CD14-positive monocyte (primary cell): Measurements from ENCODE around the gene MARCHF7. TPM values are rescaled to one million over a fixed set of nuclear protein-coding genes. Genes with fewer than 3 reads are reported as not detected.
A peak's percentile ranks its signal among the peaks of the same experiment; 100 is the strongest.

Experiments
- DNase-seq, 3 donors: peaks; one replicate each; pipeline ENCODE4 v3.0.0-alpha.2; 2011 to 2022
- H2AFZ ChIP-seq: 2 replicates; pipeline ENCODE4 v1.6.0; 2012; ENCODE audit warnings: mild to moderate bottlenecking, low read depth, low read length, inconsistent platforms; ENCODE audit not compliant: insufficient read depth, poor library complexity, severe bottlenecking
- H3K27ac ChIP-seq, 2 donors: 1 replicate in 1 of 2; 2 replicates in 1 of 2; pipeline ENCODE4 v1.5.1; 2012 to 2013; ENCODE audit warnings: low read length in 2 of 2, control low read depth in 1 of 2, inconsistent platforms in 1 of 2, low read depth in 1 of 2, mild to moderate bottlenecking in 1 of 2
- H3K27me3 ChIP-seq, 2 donors: one replicate each; pipeline versions ENCODE4 v1.6.0 to v1.6.1; 2011 to 2013; ENCODE audit warnings: low read length in 2 of 2; ENCODE audit not compliant: control insufficient read depth in 2 of 2, insufficient read depth in 2 of 2
- H3K36me3 ChIP-seq, 2 donors: replicated peaks in 1 of 2; 1 replicate in 1 of 2; 2 replicates in 1 of 2; pipeline versions ENCODE4 v1.5.1 to v1.6.1; 2012 to 2013; ENCODE audit warnings: low read length in 2 of 2, control low read depth in 1 of 2, inconsistent platforms in 1 of 2, mild to moderate bottlenecking in 1 of 2; ENCODE audit not compliant: insufficient read depth in 2 of 2, control insufficient read depth in 1 of 2
- H3K4me1 ChIP-seq, 2 donors: 1 replicate in 1 of 2; 2 replicates in 1 of 2; pipeline versions ENCODE4 v1.5.1 to v1.6.1; 2012 to 2013; ENCODE audit warnings: low read length in 2 of 2, control low read depth in 1 of 2, inconsistent platforms in 1 of 2, mild to moderate bottlenecking in 1 of 2, moderate library complexity in 1 of 2; ENCODE audit not compliant: insufficient read depth in 2 of 2, control insufficient read depth in 1 of 2
- H3K4me2 ChIP-seq: replicated peaks from 2 replicates; pipeline ENCODE3; 2012; ENCODE audit warnings: low read length, moderate library complexity, mild to moderate bottlenecking; ENCODE audit not compliant: poor library complexity, severe bottlenecking; ENCODE audit errors: extremely low read depth
- H3K4me3 ChIP-seq, 3 experiments: fragments of 200-600 bp in 1 of 3; sonication (generic) in 1 of 3; replicated peaks in 1 of 3; 1 replicate in 2 of 3; 2 replicates in 1 of 3; pipeline ENCODE4 v1.5.1; 2011 to 2013; ENCODE audit warnings: low read length in 3 of 3, mild to moderate bottlenecking in 3 of 3, control low read depth in 2 of 3, low read depth in 2 of 3, inconsistent platforms in 1 of 3, moderate library complexity in 1 of 3
- H3K79me2 ChIP-seq: 2 replicates; pipeline ENCODE4 v1.6.0; 2012; ENCODE audit warnings: mild to moderate bottlenecking, control low read depth, inconsistent platforms, low read length, moderate library complexity; ENCODE audit not compliant: insufficient read depth
- H3K9ac ChIP-seq: 2 replicates; pipeline ENCODE4 v1.6.0; 2017; ENCODE audit warnings: low read length, mild to moderate bottlenecking; ENCODE audit not compliant: insufficient read depth, poor library complexity, severe bottlenecking
- H3K9me3 ChIP-seq, 2 donors: replicated peaks in 1 of 2; 1 replicate in 1 of 2; 2 replicates in 1 of 2; pipeline versions ENCODE4 v1.5.1 to v1.6.1; 2012 to 2013; ENCODE audit warnings: low read length in 2 of 2, control low read depth in 1 of 2; ENCODE audit not compliant: control insufficient read depth in 1 of 2, insufficient read depth in 1 of 2
- H4K20me1 ChIP-seq: 2 replicates; pipeline ENCODE4 v1.6.0; 2012; ENCODE audit warnings: mild to moderate bottlenecking, low read length, control low read depth, moderate library complexity; ENCODE audit not compliant: insufficient read depth
- H3K27ac Mint-ChIP-seq, 7 donors: one replicate each; pipeline ENCODE4 v1.8.0; 2020; ENCODE audit warnings: mild to moderate bottlenecking in 7 of 7, mixed read lengths in 7 of 7, moderate library complexity in 6 of 7, inconsistent platforms in 2 of 7
- H3K27me3 Mint-ChIP-seq, 3 donors: one replicate each; pipeline ENCODE4 v1.8.0; 2021 to 2022; ENCODE audit warnings: low read depth in 3 of 3, mild to moderate bottlenecking in 3 of 3, mixed read lengths in 3 of 3, moderate library complexity in 3 of 3, inconsistent platforms in 1 of 3
- H3K36me3 Mint-ChIP-seq, 2 donors: one replicate each; pipeline ENCODE4 v1.8.0; 2020; ENCODE audit warnings: mixed read lengths in 2 of 2, inconsistent platforms in 1 of 2, mild to moderate bottlenecking in 1 of 2
- H3K4me1 Mint-ChIP-seq: one replicate; pipeline ENCODE4 v1.8.0; 2020; ENCODE audit warnings: mild to moderate bottlenecking, mixed read lengths
- H3K4me3 Mint-ChIP-seq, 2 donors: one replicate each; pipeline ENCODE4 v1.8.0; 2020; ENCODE audit warnings: mild to moderate bottlenecking in 2 of 2, mixed read lengths in 2 of 2, moderate library complexity in 1 of 2
- H3K9me3 Mint-ChIP-seq, 7 donors: one replicate each; pipeline ENCODE4 v1.8.0; 2020 to 2022; ENCODE audit warnings: mixed read lengths in 7 of 7, mild to moderate bottlenecking in 6 of 7, moderate library complexity in 6 of 7, inconsistent platforms in 2 of 7
- CTCF ChIP-seq: fragments of 200-600 bp; IDR thresholded peaks from one replicate; pipeline ENCODE4 v1.8.0; 2022; ENCODE audit warnings: antibody characterized with exemption, mild to moderate bottlenecking
- WGBS: methylation state at CpG from one replicate; pipeline ENCODE4 v1.1.5; 2013; ENCODE audit warnings: missing lambda C conversion rate; ENCODE audit not compliant: insufficient coverage; 5-methylcytosine and 5-hydroxymethylcytosine counted together
- intact Hi-C, 2 donors: fragments of 100-400 bp; cut with micrococcal nuclease; formaldehyde crosslinking; loops; one replicate each; pipeline versions ENCODE4 v1.15.0 to v1.15.1; 2023
- polyA plus RNA-seq, 3 donors: library from polyadenylated mRNA; depleted of rRNA in 1 of 3; unstranded in 2 of 3; stranded (reverse) in 1 of 3; fragments of 300-500 nt in 2 of 3; fragments of >200 nt in 1 of 3; fragmentation: Illumina TruSeq in 2 of 3; gene quantifications; 1 replicate in 2 of 3; 2 replicates in 1 of 3; pipeline ENCODE4 v1.2.3, GENCODE V29; 2012 to 2021

Gene MARCHF7
- polyA plus RNA-seq, 3 donors, result 46.7 to 124 (median 102) TPM

- no peaks in the 10 kb centered on the region for H3K9me3 ChIP-seq
- WGBS, result under 1% methylated on average over 29 of the region's 32 CpGs
- H3K36me3 ChIP-seq, result peaks cover 12 to 35% of the 10 kb centered on the region in 2 donors
- H4K20me1 ChIP-seq, result peaks cover 44% of the 10 kb centered on the region
- no peaks in the 10 kb centered on the region for H3K27me3 Mint-ChIP-seq
- no peaks in the 10 kb centered on the region for H3K27me3 ChIP-seq
- peak overlapping the region; percentile 94 to 98 for H3K4me3 Mint-ChIP-seq
- peak overlapping the region; percentile 94 to 97 for H3K27ac ChIP-seq
- H3K4me1 ChIP-seq, result peaks cover 23 to 44% of the 10 kb centered on the region in 2 donors
- peak overlapping the region; percentile 99 to 100 (median 99) for H3K27ac Mint-ChIP-seq
- peaks cover 0 to 2% (median 0%) of the 10 kb centered on the region in 7 donors for H3K9me3 Mint-ChIP-seq
- peaks cover 50% of the 10 kb centered on the region for H3K4me1 Mint-ChIP-seq
- TF ChIP-seq CTCF, result no peak
- H3K79me2 ChIP-seq, result peaks cover 77% of the 10 kb centered on the region
- peak overlapping the region; percentile 96 for H3K9ac ChIP-seq
- peak overlapping the region; percentile 89 to 95 (median 95) for H3K4me3 ChIP-seq
- DNase-seq, result peak; percentile 15 to 35 (median 18)
- H3K4me2 ChIP-seq, result peak overlapping the region; percentile 74
- intact Hi-C loops, result loop anchor here (10.0 kb wide), 2 partner anchors 78 to 88 kb away; no protein-coding TSS in a partner anchor
- H3K36me3 Mint-ChIP-seq, result peaks cover 36 to 38% of the 10 kb centered on the region in 2 donors
- peak overlapping the region; percentile 87 for H2AFZ ChIP-seq
Observed at GRCh38 chr2:159712929-159713420, 669 bp downstream of the MARCHF7 start.

DNA sequence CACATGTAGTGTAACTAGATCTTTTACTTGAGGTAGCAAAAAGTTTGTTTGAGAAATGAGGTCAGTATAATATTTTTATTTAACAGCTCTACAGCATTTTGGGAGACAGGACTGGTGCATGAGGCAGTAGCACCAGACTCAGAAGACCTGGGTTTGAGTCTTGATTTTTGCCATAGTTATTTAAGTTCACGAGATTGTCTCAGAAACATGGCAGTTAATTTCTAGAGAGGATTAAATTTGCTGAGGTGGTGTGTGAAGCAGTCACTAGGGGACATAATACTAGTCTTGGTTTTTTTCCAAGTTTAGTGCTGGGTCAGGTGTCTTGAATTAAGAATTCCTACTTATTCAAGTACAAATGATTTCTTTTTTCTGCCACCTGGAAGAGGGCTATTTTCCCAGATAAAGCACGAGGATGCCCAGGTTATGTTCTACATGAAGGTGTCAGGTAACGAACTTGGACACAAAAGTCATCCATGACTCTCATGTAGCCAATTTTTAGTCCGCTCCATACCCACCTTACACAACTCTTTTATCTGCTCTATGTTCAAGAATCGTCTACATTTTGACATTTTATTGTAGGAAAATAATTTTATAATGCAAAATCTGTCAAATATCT is 1.4 kb downstream of the MARCHF7 start:
- peaks cover 16 to 41% of the 10 kb centered on the region in 2 donors for H3K36me3 ChIP-seq
- TF ChIP-seq CTCF, result no peak
- no peaks in the 10 kb centered on the region for H3K27me3 ChIP-seq
- H3K4me2 ChIP-seq, result peak overlapping the region; percentile 74
- H3K9me3 ChIP-seq, result no peaks in the 10 kb centered on the region
- no peaks in the 10 kb centered on the region for H3K27me3 Mint-ChIP-seq
- peak overlapping the region in 1 of 2 donors; percentile 94 for H3K27ac ChIP-seq
- peaks cover 23 to 44% of the 10 kb centered on the region in 2 donors for H3K4me1 ChIP-seq
- H3K9ac ChIP-seq, result peak overlapping the region; percentile 96
- peaks cover 50% of the 10 kb centered on the region for H3K4me1 Mint-ChIP-seq
- H3K4me3 ChIP-seq, result peak overlapping the region; percentile 89 to 95 (median 95)
- no CpG with 5 or more reads among the region's 5 CpGs for WGBS
- DNase-seq, result no peak
- intact Hi-C loops, result loop anchor here (10.0 kb wide), 2 partner anchors 79 to 89 kb away; no protein-coding TSS in a partner anchor
- H3K4me3 Mint-ChIP-seq, result peak overlapping the region; percentile 94 to 98
- peaks cover 0 to 2% (median 0%) of the 10 kb centered on the region in 7 donors for H3K9me3 Mint-ChIP-seq
- H4K20me1 ChIP-seq, result peaks cover 51% of the 10 kb centered on the region
- H3K79me2 ChIP-seq, result peaks cover 84% of the 10 kb centered on the region
- peaks cover 32 to 39% of the 10 kb centered on the region in 2 donors for H3K36me3 Mint-ChIP-seq
- no peak overlapping the region for H2AFZ ChIP-seq
- peak overlapping the region in 6 of 7 donors; percentile 99 to 100 (median 99) for H3K27ac Mint-ChIP-seq
